NCI-H187 (cell line): ENCODE data around the gene DEPDC5.

Source experiments
- DNase-seq, 2 experiments: peaks; one replicate each; lab custom pipeline; 2025; lab: John Stamatoyannopoulos, UW

DEPDC5 gene

DNA sequence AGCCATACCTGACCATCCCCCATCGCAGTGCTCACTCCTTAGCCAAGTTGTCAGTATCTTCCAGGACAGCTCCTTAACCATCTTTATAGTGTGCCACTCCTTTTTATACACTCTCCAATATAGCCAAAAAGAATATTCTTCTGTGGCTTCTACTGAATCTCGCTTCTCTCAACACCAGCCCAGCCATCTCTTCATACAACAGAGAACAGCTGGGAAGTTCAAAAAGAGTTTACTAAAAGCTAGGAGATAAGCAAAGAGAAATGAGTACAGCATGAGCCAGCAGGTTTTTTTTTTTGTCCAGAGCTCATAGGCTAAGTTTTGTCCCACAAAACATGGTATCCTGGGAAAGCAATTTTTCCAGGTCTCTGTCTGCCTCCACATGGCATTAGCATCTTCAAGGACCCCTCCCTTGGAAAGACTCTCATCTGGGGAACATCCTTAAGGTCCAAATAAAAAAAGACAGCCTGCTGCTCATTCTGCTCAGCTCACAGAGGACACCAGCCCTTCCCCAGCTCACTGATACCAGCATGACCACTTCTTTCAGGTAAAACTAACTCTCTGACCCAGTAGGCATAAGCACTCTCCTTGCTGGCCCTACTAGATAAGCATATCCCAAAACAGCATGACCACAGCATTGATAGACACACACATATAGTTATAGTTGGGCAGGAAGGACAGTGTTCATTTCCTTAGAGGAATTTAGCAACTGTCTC is 141.7 kb downstream of the DEPDC5 start:
- DNase-seq, result no peak

DNA sequence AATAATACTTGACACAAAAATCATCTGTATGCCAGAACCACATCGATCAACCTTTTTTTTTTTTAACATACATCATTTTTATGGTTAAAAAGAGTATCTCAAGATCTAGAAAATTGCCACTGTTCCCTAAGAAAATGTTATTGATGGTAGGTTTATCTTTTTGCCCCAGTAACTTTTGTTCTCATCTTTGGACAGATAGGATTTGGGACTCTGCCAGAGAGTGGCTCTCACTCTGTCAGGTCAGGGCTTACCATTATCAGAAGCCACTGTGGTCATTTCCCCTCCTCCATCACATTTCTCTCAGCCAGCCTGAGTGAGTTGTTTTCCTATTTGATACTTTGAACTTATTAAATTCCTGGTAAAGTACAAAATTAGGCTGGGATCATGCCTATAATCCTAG is 142.7 kb downstream of the DEPDC5 start:
- DNase-seq, result no peak

DNA sequence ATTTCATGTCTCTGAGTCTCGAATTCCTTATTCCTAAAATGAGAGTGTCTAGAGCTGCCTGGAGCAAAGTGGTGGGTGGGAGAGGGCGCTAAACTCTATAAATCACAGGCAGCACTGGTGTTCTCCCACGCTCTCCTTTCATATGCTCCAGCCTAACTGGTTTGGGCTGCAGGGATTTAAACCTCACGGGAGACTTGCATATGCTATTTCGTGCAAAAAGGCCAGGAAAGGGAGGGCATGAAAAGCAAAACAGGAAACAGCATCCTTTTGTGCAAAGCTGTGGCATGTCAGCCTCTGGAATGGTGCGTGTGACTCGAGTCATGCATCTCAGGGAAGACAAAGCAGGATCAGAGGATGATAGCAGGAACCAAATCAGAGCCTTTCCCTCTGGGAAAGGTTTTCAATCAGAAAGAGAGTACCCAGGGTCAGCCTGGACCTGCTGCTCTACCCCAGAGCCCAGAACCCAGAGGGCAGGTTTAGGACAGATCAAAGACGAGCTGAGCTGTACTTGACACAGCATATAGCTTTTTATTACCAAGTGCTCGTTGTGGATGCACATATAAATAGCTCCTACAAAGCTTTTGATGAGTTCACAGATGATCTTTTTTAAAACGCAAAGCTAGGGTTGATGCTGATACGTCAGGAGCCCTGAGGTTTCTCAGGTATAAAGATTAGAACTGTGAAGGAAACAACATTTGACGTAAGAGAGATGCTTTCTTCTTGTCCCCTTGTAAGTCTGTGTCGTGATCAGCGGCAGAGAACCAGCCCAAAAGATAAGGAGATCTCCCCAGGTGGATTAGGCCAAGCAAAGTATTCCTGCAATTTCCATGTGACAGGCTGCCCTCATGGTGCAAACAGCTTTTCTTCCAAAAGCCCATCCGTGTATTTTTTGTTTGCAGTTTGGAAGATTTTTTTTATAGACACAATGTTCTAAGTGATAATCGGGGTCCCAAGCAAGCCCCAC is 144.3 kb downstream of the DEPDC5 start:
- no peak for DNase-seq

DNA sequence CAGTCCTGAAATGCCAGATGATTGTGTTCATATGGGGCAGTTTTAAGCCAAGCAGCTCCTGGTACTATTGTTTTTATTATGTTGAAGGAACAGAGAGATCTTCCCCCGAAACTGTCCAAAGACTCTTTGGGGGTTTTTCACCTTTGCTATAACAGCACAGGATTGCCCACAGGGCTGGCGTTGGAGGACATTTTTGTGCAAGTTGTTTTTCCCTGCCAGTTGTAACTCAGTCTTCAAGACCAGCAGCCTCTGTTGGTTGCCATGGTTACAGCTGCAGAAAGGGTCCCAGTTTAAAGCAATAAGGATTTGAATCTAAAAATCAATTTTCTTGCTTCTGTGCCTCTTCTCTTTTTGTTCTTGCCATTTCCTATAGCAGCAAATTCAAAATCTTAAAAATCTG is 145.1 kb downstream of the DEPDC5 start:
- no peak for DNase-seq

DNA sequence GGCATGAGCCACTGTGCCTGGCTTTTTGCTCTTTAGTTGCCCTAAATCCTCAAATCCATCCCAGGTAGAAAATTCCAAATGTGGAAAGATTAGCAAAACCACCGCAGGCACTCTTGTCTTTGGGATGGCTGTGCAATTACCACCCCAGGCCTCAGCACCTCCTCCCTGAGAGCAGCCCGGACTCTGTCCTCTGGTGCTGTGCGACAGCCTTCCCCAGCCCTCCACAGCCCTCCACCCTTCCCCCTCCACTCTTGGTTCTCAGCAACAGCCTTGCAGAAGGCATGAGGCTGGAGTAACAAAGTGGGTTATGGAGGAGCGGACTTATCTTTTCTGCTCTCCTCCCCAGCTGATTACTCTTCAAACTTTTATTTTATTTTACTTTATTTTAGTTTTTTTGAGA is 145.8 kb downstream of the DEPDC5 start:
- DNase-seq, result no peak

DNA sequence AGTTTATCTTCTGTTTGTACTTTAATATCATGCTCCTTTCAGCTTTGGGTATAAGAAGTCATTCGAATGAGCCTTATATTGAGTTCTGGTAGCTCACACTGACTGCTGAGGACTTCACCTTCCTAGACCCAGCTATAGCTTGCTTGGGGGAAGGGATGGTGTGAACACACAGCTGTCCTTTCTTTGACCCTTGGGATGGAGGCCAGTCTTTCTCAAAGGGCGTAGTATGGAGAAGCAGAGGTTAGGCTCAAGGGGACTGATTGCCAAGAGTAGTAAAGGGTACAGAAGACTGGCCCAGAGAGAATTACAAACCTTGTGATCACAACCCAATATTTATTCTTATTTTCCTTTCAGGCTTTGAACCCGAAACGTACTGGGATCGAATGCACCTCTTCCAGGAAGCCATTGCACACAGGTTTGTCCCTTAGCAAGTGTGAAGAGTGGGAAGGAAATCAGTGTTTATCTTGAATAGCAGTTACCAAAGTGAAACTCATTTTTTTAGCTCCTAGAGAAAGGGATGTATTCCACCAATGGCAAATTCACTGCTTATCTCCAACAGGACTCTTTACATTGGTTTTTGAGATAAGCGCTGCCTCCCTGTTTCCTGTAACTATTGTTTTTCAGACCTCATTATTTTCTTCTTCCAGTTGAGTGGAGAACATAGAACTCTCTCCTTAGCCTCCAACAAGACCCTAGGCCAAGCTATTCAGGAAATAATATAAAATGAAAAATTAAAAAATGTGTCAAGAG is 147.7 kb downstream of the DEPDC5 start:
- DNase-seq, result no peak

DNA sequence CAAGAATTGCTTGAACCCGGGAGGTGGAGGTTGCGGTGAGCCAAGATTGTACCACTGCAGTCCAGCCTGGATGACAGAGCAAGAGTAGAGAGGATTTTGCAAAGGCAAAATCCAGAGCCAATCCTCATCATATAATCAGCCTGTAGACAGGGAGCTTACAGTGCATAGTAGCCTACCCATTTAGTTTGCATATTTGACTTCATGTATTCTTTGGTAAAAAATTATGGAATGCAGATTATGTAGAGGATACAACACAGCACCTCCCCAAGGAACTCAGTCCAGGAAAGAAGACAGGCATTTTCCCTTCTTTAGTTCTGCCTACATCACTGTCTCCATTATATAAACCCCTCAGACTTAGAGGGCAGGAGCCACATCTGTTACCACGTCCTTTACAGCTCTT is 150.8 kb downstream of the DEPDC5 start:
- no peak for DNase-seq

DNA sequence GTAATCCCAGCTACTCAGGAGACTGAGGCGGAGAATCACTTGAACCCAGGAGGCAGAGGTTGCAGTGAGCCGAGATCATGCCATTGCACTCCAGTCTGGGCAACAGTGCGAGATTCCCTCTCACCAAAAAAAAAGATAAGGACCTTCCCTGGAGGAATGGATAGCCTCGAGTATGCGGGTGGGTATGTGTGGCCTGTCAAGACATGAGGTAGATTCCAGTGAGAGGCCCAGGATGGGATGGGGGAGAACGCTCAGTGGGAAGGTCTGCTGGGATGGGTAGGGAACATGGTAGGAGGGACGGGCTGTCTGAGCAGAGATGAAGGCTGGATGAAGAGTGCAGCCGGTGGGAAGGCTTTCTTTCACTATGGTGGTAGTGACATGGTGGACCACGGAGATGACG is 151.5 kb downstream of the DEPDC5 start:
- DNase-seq, result no peak

DNA sequence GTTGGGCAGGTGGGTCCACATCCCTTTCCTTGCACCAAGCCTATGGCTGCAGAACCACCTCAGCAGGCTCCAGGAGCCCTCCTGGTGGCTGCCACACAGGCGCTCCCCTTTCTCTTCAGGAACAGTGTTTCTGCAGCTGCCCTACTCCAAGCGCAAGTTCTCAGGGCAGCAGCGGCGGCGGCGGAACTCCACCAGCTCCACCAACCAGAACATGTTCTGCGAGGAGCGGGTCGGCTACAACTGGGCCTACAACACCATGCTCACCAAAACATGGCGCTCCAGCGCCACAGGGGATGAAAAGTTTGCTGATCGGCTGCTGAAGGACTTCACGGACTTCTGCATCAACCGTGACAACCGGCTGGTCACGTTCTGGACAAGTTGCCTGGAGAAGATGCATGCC is 152.3 kb downstream of the DEPDC5 start:
- no peak for DNase-seq

DNA sequence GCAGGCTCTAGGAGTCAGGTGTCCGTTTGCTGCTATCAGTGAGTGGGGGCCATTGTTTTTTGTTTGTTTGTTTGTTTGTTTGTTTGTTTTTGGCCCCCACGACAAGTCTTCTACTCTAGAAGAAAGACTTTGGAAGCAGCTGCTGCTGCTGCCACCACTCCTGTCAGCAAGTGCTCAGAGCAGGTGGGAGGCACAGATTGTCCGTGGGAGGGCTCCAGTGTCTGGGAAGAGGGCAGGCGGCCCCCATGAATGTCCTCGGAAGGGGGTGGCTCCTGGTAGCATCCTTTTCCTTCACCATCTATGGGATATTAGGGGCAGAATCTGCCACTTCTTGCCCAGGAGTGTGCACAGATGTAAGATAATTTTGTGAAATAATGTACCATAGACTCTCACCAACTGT is 152.8 kb downstream of the DEPDC5 start:
- no peak for DNase-seq

DNA sequence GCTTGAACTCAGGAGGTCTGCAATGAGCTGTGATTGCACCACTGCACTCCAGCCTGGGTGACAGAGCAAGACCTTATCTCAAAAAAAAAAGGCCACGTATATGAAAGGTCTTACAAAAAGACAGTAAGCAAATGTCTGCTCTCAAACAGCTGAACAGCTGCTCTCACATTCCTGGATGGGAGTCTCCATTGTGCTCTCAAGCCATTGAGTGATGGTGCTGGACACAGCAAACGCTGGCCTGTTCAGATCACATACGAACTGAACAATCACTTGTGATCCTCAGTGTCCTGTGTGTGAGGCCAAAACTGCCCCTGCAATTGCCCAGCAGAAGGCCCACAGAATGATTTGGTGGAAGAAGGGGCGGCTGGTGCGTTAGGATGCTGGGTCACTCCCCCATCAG is 156.2 kb downstream of the DEPDC5 start:
- DNase-seq, result no peak

DNA sequence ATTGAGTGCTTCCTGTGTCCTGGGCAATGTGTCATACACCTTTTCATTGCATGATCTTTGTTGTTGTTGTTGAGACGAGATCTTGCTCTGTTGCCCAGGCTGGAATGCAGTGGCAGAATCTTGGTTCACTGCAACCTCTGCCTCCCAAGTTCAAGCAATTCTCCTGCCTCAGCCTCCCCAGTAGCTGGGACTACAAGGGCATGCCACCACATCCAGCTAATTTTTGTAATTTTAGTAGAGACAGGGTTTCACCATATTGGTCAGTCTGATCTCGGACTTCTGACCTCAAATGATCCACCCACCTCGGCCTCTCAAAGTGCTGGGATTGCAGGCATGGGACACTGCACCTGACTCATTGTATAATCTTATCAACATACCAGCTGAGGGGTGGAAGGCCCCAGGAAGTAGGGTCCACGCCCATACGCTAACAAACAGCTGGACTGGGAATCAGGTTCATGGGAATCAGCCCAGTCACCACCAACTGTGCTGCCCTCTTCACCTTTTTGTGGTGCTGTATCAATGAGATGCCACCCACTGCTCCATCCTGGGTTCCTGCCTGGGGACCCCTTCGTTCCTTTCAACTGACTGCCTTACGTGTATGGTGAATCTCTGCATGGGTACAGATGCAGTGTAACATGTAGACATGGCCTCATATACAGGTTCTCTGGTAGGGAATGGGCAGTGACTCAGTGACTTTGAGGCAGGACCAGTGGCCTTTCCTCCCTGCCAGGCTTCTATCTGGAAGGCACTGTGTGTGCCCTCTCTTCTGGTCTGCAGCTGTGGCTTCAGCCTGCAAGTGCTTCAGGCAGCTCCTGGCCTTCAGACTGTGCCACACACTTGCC is 158.0 kb downstream of the DEPDC5 start:
- DNase-seq, result no peak

DNA sequence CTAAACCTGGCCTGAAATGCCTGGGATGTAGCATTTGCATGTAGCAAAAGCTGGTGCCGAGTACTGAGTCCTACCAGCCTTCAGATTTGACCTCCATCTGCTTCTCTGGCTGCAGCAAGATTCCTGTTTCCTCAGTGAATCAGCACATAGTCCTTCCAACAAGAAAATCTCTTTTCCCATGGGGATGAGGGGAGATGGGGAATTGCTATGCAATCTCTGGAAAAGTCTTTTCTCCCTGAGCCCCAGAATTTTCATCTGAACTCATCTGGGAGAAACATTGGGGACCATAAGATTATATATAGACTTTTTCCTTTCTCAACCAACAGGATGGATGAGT is 158.6 kb downstream of the DEPDC5 start:
- DNase-seq, result no peak

DNA sequence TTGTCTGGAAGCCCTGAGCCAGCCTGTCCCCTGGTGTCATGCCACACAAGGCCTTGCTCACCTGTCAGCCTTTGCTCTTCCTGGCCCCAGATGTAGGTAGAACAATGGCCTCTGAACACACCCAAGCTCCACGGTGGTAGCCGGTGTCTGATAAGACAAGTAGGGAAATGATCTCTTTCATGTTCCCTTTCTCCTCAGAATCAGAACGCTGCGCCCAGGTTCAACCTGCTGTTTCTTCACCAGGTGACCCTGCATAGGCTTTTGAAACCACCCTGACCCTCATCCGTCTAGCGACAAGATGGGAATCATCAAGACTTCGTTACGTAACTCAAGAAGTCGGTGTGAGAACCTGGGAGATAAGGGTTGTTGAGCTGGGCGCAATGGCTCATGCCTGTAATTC is 161.8 kb downstream of the DEPDC5 start:
- no peak for DNase-seq

DNA sequence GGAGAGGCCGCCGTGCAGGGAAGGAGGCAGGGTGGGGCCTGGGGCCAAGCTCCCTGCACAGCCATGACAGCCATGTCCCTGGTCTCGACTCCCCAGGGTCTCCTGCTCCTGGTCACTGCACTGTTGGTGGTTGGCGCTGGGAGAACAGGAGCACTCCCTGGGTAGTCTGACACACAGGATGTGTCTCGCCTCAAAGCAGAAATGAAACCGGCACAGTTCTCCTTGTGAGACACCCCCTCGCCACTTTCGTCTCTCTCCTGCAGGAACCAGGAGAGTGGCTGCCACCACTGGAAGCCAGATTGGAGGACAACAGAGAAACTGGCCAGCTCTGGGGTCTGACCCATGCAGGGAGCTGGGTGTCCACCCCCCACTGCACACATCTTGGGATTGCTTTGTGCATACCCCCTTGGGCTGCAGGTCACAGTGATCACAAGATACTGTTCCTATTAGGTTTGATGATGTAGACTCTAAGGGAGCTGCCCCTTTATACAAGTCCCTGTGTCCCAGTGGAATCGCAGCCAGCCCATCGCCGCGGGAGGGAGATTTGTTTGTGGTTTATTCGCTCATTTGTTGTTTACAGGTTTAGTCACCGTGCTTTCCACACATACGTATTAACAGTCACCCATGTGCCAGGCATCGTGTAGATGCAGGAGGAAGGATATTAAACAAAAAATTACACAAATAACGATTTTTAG is 163.6 kb downstream of the DEPDC5 start:
- no peak for DNase-seq

DNA sequence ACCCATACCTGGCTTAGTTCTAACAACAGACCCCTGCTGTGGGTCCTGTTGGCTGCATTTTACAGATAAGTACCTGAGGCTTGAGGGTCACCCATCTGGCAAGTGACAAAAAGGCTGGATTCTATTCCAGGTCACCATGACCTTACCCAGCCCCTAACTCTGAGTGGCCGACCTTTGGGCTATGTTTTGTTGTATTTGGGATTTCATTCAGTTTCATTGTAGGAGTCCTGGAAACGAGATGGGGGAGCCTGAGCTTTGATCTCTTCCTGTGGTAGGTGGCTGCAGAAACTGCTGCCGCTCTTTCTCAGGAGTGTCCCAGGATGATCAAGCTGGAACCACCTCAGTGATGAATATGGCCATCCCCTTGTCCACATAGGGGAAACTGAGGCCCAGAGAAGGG is 165.9 kb downstream of the DEPDC5 start:
- DNase-seq, result no peak

DNA sequence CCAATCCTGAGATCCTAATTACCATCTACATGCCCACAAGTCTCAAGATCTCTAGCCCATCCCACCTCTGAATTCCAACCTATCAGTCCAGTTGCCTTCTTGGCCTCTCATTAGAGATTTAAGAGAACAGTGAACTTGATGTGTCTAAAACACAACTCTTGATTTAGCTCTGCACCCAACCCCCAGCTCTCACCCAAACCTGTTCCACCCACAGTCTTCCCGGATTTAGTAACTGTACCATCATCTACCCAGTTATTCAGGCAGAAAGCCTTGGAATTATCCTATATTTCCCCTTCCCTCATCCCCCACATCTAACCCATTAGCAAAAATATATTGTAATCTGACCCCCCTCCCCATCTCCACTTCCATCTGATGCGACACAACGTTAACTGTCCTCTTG is 166.5 kb downstream of the DEPDC5 start:
- no peak for DNase-seq

DNA sequence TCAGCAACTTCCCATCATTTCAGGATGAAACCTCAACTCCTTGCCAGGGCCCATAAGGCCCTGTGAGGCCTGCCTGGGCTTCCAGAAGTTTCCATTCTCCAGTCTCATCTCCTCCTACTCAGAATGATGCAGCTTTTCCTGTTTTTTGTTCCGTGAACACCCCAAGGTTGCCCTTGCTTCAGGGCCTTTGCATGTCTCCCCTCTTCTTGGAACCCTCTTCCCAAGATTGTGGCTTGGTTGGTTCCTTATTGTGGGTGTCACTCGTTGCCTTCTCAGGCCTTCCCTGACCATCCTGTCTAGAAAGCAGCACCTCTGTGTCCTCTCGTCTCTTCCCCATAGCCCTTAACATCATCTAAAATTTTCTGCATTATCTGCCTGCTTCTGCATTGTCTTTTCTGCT is 167.3 kb downstream of the DEPDC5 start:
- no peak for DNase-seq

DNA sequence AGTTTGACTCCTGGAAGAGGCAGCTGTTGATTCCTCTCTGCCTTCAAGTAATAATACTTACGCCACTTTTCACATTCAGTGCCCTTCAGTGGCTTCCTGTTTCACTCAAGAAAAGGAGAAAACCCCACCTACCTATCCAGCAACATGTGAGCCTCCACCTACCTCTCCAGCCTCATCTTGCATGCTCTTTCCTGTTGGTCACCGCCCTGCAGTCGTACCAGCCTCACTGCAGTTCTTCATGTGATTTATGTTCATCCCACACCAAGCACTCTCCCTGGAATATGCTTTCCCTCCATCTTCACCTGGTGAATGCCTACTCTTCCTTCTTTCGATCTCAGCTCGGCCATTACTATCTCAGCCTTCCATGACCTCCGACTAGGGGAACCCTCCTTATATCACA is 168.7 kb downstream of the DEPDC5 start:
- peak; percentile 7 to 49 for DNase-seq

DNA sequence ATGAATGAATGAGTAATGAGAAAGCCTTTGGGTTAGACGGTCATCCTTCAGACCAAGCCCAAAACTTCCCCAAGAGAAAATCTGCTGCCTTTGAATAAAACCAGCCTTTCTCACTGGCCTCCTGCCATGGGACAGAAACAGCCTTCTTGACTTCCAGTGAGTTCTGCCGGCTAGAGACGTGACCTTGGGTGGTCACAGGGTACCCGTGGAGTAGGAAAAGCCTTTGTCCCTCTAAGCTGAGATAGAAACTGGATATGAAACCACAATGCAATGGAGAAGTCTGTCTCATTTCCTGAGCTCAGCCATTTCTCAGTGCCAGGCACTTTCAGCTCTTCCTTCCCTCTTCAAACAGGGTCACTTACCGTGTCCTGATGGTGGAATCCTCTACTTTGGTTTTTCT is 169.3 kb downstream of the DEPDC5 start:
- no peak for DNase-seq

DNA sequence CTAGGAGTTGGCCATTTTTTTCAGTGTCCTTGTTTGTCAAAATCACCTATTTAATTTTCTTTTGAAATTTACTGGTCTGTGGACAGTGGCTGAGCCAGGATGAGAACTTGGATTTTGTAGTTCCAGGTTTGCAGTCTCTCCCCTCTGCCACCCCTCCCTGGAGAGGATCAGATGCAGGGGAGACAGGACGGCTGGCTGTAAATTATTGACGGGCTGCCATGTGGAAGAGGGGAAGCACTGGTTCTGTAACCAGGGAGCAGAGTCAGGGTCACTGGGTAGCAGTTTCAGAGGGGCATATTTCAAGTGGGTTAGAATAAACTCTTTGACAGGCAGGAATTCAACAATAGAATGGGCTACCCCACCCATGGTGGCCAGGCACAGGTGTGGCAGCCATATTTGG is 169.9 kb downstream of the DEPDC5 start:
- DNase-seq, result no peak
